H9 (cell line): Measurements from ENCODE around the gene VDAC2. TPM values are rescaled to one million over a fixed set of nuclear protein-coding genes. Genes with fewer than 3 reads are reported as not detected.
A peak's percentile ranks its signal among the peaks of the same experiment; 100 is the strongest.

Source experiments
- DNase-seq: peaks from one replicate; pipeline ENCODE4 v3.0.0-alpha.2; 2017
- H2AFZ ChIP-seq: one replicate; pipeline ENCODE4 v1.6.1; 2013; ENCODE audit warnings: mild to moderate bottlenecking, low read length, control low read depth, moderate library complexity
- H2AK5ac ChIP-seq: 2 replicates; pipeline ENCODE4 v1.6.1; 2013; ENCODE audit warnings: low read length, control low read depth, mixed read lengths; ENCODE audit not compliant: insufficient read length
- H2BK120ac ChIP-seq: one replicate; pipeline ENCODE4 v1.6.1; 2013; ENCODE audit warnings: low read depth, mild to moderate bottlenecking, low read length, control low read depth, inconsistent platforms; ENCODE audit not compliant: poor library complexity, severe bottlenecking
- H2BK12ac ChIP-seq: 2 replicates; pipeline ENCODE4 v1.6.1; 2013; ENCODE audit warnings: low read length, control low read depth, mixed read lengths, low read depth; ENCODE audit not compliant: insufficient read length
- H2BK15ac ChIP-seq: 2 replicates; pipeline ENCODE4 v1.6.1; 2013; ENCODE audit warnings: low read depth, low read length, control low read depth
- H2BK20ac ChIP-seq: one replicate; pipeline ENCODE4 v1.6.1; 2013; ENCODE audit warnings: low read depth, mild to moderate bottlenecking, low read length, control low read depth, inconsistent platforms; ENCODE audit not compliant: poor library complexity, severe bottlenecking
- H2BK5ac ChIP-seq: 2 replicates; pipeline ENCODE4 v1.6.1; 2013; ENCODE audit warnings: low read length, control low read depth, mixed read lengths; ENCODE audit not compliant: insufficient read length
- H3K14ac ChIP-seq: 2 replicates; pipeline ENCODE4 v1.6.1; 2013; ENCODE audit warnings: low read length, control low read depth; ENCODE audit not compliant: insufficient read depth
- H3K18ac ChIP-seq: 2 replicates; pipeline ENCODE4 v1.6.1; 2013; ENCODE audit warnings: low read depth, mild to moderate bottlenecking, mixed read lengths, low read length, control low read depth; ENCODE audit not compliant: insufficient read length
- H3K23ac ChIP-seq: 2 replicates; pipeline ENCODE4 v1.6.1; 2013; ENCODE audit warnings: low read length, control low read depth, mixed read lengths, low read depth; ENCODE audit not compliant: insufficient read length
- H3K23me2 ChIP-seq: 2 replicates; pipeline ENCODE4 v1.6.1; 2013; ENCODE audit warnings: low read depth, mild to moderate bottlenecking, mixed read lengths, low read length, control low read depth; ENCODE audit not compliant: insufficient read length, poor library complexity, severe bottlenecking
- H3K27ac ChIP-seq: 2 replicates; pipeline ENCODE4 v1.5.1; 2013; ENCODE audit warnings: low read length, control low read depth, mixed read lengths, low read depth; ENCODE audit not compliant: insufficient read length
- H3K27me3 ChIP-seq: 2 replicates; pipeline ENCODE4 v1.6.1; 2013; ENCODE audit warnings: low read length, control low read depth, inconsistent platforms; ENCODE audit not compliant: insufficient read depth
- H3K4ac ChIP-seq: 2 replicates; pipeline ENCODE4 v1.6.1; 2013; ENCODE audit warnings: low read depth, mild to moderate bottlenecking, control low read depth, inconsistent platforms, low read length, moderate library complexity
- H3K4me1 ChIP-seq: 2 replicates; pipeline ENCODE4 v1.6.1; 2013; ENCODE audit warnings: low read length, control low read depth, inconsistent platforms; ENCODE audit not compliant: insufficient read depth
- H3K4me2 ChIP-seq: 2 replicates; pipeline ENCODE4 v1.6.1; 2013; ENCODE audit warnings: low read length, control low read depth, mixed read lengths; ENCODE audit not compliant: insufficient read length, insufficient read depth
- H3K56ac ChIP-seq: 2 replicates; pipeline ENCODE4 v1.6.1; 2013; ENCODE audit warnings: low read depth, mild to moderate bottlenecking, mixed read lengths, low read length, control low read depth; ENCODE audit not compliant: insufficient read length
- H3K79me1 ChIP-seq: 2 replicates; pipeline ENCODE4 v1.6.1; 2013; ENCODE audit warnings: low read depth, mild to moderate bottlenecking, moderate library complexity, low read length, control low read depth, inconsistent platforms; ENCODE audit not compliant: insufficient read depth, poor library complexity, severe bottlenecking
- H3K79me2 ChIP-seq: 2 replicates; pipeline ENCODE4 v1.6.1; 2013; ENCODE audit warnings: low read length, control low read depth, inconsistent platforms; ENCODE audit not compliant: insufficient read depth
- H3K9ac ChIP-seq: 2 replicates; pipeline ENCODE4 v1.6.1; 2013; ENCODE audit warnings: low read length, control low read depth, mixed read lengths; ENCODE audit not compliant: insufficient read length; ENCODE audit errors: extremely low read depth
- H3K9me3 ChIP-seq: one replicate; pipeline ENCODE4 v1.6.1; 2013; ENCODE audit warnings: low read depth, low read length, inconsistent platforms; ENCODE audit not compliant: control insufficient read depth
- H3T11ph ChIP-seq: one replicate; pipeline ENCODE4 v1.6.1; 2013; ENCODE audit warnings: mild to moderate bottlenecking, low read length, control low read depth, inconsistent platforms
- H4K20me1 ChIP-seq: one replicate; pipeline ENCODE4 v1.6.1; 2013; ENCODE audit not compliant: control insufficient read depth, insufficient read length, insufficient read depth
- H4K5ac ChIP-seq: 2 replicates; pipeline ENCODE4 v1.6.1; 2013; ENCODE audit warnings: low read depth, mild to moderate bottlenecking, mixed read lengths, low read length, control low read depth; ENCODE audit not compliant: insufficient read length
- H4K8ac ChIP-seq: replicated peaks from 2 replicates; pipeline ENCODE4 v1.6.1; 2013; ENCODE audit warnings: low read length, control low read depth, mixed read lengths, low read depth; ENCODE audit not compliant: insufficient read length
- H4K91ac ChIP-seq: 2 replicates; pipeline ENCODE4 v1.6.1; 2013; ENCODE audit warnings: low read depth, mild to moderate bottlenecking, moderate library complexity, mixed read lengths, low read length, control low read depth; ENCODE audit not compliant: insufficient read length
- H3K27ac Mint-ChIP-seq, 3 experiments: 2 replicates in 2 of 3; 3 replicates in 1 of 3; pipeline ENCODE4 v1.8.0; 2020 to 2021; ENCODE audit warnings: mixed read lengths in 3 of 3, mild to moderate bottlenecking in 1 of 3, moderate library complexity in 1 of 3
- H3K27me3 Mint-ChIP-seq: 2 replicates; pipeline ENCODE4 v1.8.0; 2021; ENCODE audit warnings: low read depth, mild to moderate bottlenecking, moderate library complexity, mixed read lengths
- H3K36me3 Mint-ChIP-seq, 3 experiments: 2 replicates in 2 of 3; 3 replicates in 1 of 3; pipeline ENCODE4 v1.8.0; 2020 to 2021; ENCODE audit warnings: low read depth in 3 of 3, mixed read lengths in 3 of 3; ENCODE audit not compliant: insufficient read depth in 1 of 3
- H3K4me1 Mint-ChIP-seq, 2 experiments: 2 replicates each; pipeline ENCODE4 v1.8.0; 2020; ENCODE audit warnings: mixed read lengths in 2 of 2
- H3K4me3 Mint-ChIP-seq, 2 experiments: 2 replicates in 1 of 2; 3 replicates in 1 of 2; pipeline ENCODE4 v1.8.0; 2020 to 2021; ENCODE audit warnings: mild to moderate bottlenecking in 2 of 2, mixed read lengths in 2 of 2, moderate library complexity in 1 of 2
- H3K9me3 Mint-ChIP-seq, 2 experiments: 2 replicates in 1 of 2; 3 replicates in 1 of 2; pipeline ENCODE4 v1.8.0; 2020; ENCODE audit warnings: mild to moderate bottlenecking in 2 of 2, mixed read lengths in 2 of 2, moderate library complexity in 1 of 2
- WGBS: extraction: QIAGEN DNeasy Blood & Tissue Kit; methylation state at CpG from one replicate; pipeline ENCODE4 v1.1.7; 2013; ENCODE audit warnings: missing lambda C conversion rate, low lambda C conversion rate, mixed read lengths; ENCODE audit not compliant: insufficient read length; ENCODE audit errors: extremely low coverage; 5-methylcytosine and 5-hydroxymethylcytosine counted together
- total RNA-seq: library from RNA; stranded (reverse); gene quantifications from 2 replicates; pipeline ENCODE4 v1.2.1, GENCODE V29; 2021
- TF ChIP-seq, protein P1 (sequence below): fragments of 200-600 bp; sonication (generic); conservative IDR thresholded peaks from 3 replicates; pipeline ENCODE4 v1.8.0; 2021; ENCODE audit warnings: antibody characterized with exemption, mild to moderate bottlenecking

Gene VDAC2
- total RNA-seq, 1 experiment from 2014 or later = 271 TPM

DNA sequence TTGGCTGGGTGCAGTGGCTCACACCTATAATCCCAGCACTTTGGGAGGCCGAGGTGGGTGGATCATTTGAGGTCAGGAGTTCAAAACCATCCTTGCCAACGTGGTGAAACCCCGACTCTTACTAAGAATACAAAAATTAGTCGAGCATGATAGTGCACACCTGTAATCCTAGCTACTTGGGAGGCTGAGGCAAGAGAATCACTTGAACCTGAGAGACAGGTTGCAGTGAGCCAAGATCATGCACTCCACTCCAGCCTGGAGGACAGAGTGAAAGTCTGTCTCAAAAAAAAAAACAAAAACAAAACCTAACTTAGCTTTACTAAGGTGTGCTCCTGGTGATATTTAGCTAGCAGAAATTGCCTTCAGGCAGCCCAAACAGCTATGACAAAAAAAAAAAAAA is 24.3 kb upstream of the VDAC2 start:
- H4K91ac ChIP-seq = no peak overlapping the region

More for the DNA sequence above, 24.3 kb upstream of the VDAC2 start:
- H3K79me1 ChIP-seq = no peaks in the 10 kb centered on the region
- H3K4me2 ChIP-seq = no peak overlapping the region
- H4K20me1 ChIP-seq = no peaks in the 10 kb centered on the region
- no peaks in the 10 kb centered on the region for H3K23me2 ChIP-seq
- no peak overlapping the region for H2BK120ac ChIP-seq
- H4K5ac ChIP-seq = no peak overlapping the region
- H3K9me3 Mint-ChIP-seq = no peaks in the 10 kb centered on the region
- no peak overlapping the region for H3K23ac ChIP-seq
- H2BK20ac ChIP-seq = no peak overlapping the region
- H3K27ac Mint-ChIP-seq = peak overlapping the region; percentile 85 to 94 (median 88)
- peaks cover 2% of the 10 kb centered on the region; the same call in 1 of the 2 replicates for H3K4me1 ChIP-seq
- H2BK12ac ChIP-seq = no peak overlapping the region
- peaks cover 14 to 30% of the 10 kb centered on the region in 2 experiments for H3K4me1 Mint-ChIP-seq
- H4K8ac ChIP-seq = no peak overlapping the region
- no peak overlapping the region for H2AK5ac ChIP-seq
- H3K9me3 ChIP-seq = no peaks in the 10 kb centered on the region
- H3T11ph ChIP-seq = no peak overlapping the region
- no peak overlapping the region for H3K9ac ChIP-seq
- no peak for DNase-seq
- no peak overlapping the region for H3K18ac ChIP-seq
- no peak overlapping the region for H3K4me3 Mint-ChIP-seq
- H3K27ac ChIP-seq = no peak overlapping the region
- no peak overlapping the region for H3K14ac ChIP-seq
- H3K27me3 ChIP-seq = no peaks in the 10 kb centered on the region
- H3K36me3 Mint-ChIP-seq = peaks cover 0 to 13% (median 4%) of the 10 kb centered on the region in 3 experiments; a peak in 3 of 7 replicates
- H2BK15ac ChIP-seq = no peak overlapping the region
- no CpG with 5 or more reads among the region's 4 CpGs for WGBS
- no peak overlapping the region for H3K4ac ChIP-seq
- no peak overlapping the region for H2AFZ ChIP-seq
- TF ChIP-seq, protein P1, sequence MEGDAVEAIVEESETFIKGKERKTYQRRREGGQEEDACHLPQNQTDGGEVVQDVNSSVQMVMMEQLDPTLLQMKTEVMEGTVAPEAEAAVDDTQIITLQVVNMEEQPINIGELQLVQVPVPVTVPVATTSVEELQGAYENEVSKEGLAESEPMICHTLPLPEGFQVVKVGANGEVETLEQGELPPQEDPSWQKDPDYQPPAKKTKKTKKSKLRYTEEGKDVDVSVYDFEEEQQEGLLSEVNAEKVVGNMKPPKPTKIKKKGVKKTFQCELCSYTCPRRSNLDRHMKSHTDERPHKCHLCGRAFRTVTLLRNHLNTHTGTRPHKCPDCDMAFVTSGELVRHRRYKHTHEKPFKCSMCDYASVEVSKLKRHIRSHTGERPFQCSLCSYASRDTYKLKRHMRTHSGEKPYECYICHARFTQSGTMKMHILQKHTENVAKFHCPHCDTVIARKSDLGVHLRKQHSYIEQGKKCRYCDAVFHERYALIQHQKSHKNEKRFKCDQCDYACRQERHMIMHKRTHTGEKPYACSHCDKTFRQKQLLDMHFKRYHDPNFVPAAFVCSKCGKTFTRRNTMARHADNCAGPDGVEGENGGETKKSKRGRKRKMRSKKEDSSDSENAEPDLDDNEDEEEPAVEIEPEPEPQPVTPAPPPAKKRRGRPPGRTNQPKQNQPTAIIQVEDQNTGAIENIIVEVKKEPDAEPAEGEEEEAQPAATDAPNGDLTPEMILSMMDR = no peak
- H2BK5ac ChIP-seq = no peak overlapping the region
- no peak overlapping the region for H3K56ac ChIP-seq
- H3K27me3 Mint-ChIP-seq = no peaks in the 10 kb centered on the region
- H3K79me2 ChIP-seq = no peaks in the 10 kb centered on the region
